ENCODE measurements around the gene FAM53A. TPM values are rescaled to one million over a fixed set of nuclear protein-coding genes. Genes with fewer than 3 reads are reported as not detected.

FAM53A gene
- total RNA-seq, 1 donor from 2014 or later: 4.3 TPM

DNA sequence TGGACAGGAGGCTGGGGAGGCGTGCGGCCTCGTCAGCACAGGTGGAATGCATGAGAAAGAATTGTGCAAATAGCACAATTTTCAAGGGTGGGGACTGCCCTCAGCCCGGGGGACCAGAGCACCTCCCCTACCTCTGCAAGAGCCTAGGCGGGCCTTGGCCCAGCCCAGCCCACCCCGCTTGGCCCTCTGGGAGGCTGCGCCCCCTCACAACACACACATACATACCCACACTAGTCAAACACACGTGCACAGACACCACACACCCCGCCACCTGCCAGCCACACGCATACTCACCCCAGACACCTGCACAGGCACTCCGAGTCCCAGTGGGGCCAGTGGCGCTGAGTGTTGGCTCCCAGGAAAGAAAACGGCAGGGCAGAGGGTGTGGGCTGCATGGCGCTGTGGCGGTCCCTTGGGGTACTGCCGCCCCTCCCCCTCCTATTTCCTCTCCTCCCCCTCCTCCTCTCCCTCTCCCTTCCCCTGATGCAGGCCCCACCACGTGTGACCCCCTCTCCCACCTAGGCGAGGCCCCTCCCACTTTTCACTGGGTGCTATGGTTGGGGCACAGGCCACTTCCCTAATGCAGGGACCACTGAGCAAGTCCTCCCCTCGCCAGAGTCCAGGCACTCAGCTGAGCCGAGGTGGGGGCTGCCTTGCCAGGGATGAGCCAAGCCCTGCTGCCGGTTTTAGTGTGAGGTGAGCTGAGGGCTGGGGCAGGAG lies 84.5 kb downstream of the FAM53A start:
- Mint-ChIP-seq H3K4me3 (no peak overlapping the region), H3K9me3 (no peaks in the 10 kb centered on the region), H3K36me3 (ENCODE audit: low read depth) (no peaks in the 10 kb centered on the region)

DNA sequence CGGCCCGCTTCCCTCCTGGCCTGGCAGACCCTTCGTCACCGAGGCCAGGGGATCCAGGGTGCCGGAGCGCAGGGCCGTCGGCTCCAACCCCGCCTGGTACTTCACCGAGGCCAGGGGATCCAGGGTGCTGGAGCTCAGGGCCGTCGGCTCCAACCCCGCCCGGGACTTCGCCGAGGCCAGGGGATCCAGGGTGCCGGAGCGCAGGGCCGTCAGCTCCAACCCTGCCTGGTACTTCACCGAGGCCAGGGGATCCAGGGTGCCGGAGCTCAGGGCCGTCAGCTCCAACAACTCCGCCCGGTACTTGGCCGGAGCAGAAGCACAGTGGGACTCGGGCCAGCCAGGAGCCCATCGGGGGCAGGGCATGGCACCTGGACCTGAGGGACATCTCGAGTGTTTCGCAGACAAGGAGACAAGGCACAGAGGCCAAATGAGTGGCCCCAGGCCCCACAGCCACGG lies 85.1 kb downstream of the FAM53A start:
- peaks cover 8% of the 10 kb centered on the region for H3K4me1 Mint-ChIP-seq
- H3K36me3 Mint-ChIP-seq (ENCODE audit: low read depth): no peaks in the 10 kb centered on the region
- no peaks in the 10 kb centered on the region for H3K27me3 Mint-ChIP-seq (ENCODE audit: low read depth)
- H3K9me3 Mint-ChIP-seq: no peaks in the 10 kb centered on the region
- no peak overlapping the region for H3K4me3 Mint-ChIP-seq
- DNase-seq (ENCODE audit: low read depth, low spot score): no peak
- TF ChIP-seq, protein P1, sequence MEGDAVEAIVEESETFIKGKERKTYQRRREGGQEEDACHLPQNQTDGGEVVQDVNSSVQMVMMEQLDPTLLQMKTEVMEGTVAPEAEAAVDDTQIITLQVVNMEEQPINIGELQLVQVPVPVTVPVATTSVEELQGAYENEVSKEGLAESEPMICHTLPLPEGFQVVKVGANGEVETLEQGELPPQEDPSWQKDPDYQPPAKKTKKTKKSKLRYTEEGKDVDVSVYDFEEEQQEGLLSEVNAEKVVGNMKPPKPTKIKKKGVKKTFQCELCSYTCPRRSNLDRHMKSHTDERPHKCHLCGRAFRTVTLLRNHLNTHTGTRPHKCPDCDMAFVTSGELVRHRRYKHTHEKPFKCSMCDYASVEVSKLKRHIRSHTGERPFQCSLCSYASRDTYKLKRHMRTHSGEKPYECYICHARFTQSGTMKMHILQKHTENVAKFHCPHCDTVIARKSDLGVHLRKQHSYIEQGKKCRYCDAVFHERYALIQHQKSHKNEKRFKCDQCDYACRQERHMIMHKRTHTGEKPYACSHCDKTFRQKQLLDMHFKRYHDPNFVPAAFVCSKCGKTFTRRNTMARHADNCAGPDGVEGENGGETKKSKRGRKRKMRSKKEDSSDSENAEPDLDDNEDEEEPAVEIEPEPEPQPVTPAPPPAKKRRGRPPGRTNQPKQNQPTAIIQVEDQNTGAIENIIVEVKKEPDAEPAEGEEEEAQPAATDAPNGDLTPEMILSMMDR (conservative IDR thresholded peaks at IDR 0.05): no peak
- no peak overlapping the region for H3K27ac Mint-ChIP-seq (ENCODE audit: unreplicated experiment)

More for the DNA sequence above, 84.5 kb downstream of the FAM53A start:
- Mint-ChIP-seq H3K27ac (ENCODE audit: unreplicated experiment) (no peak overlapping the region), H3K27me3 (ENCODE audit: low read depth) (no peaks in the 10 kb centered on the region), H3K4me1 (peaks cover 4% of the 10 kb centered on the region)
- TF ChIP-seq, protein P1 (conservative IDR thresholded peaks at IDR 0.05): no peak
- DNase-seq (ENCODE audit: low read depth, low spot score): no peak

DNA sequence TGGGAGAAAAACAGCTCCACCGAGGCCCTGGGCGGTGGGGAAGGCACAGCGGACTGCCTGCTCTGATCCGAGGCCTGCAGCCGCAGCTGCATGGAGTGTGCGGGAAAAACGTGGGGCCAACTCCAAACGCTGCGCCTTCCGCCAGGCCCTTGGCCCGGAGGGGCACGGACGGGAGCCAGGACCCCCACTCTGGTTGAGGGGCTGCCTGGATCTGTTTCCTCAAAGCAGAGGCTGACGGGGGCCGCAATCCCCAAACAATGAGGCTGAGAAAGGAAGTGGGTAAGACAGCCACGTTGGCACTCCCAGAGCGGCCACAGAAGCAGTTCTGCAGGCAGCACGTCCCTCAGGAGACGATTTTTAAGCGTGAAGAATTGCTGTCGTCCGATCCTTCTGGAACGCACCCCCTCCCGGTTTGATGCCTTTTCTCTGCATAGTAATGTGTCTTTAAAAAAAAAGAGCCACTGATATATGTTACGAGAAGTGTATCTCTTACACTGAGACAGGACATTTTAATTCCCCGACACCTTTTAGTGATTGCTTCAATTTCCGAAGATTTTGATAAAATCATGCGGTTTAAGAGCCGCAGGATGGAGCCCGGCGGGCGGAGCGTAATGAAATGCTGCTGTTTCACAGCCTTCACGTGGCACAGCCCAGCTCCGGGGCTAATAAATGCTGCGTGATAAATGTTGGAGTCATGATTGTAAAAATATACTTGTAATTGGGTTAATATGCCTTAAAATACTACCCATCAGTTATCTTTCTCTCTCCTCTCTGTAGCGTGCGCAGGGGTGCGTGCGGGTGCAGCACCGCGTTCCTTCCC lies 85.7 kb downstream of the FAM53A start:
- TF ChIP-seq, protein P1 (conservative IDR thresholded peaks at IDR 0.05): no peak
- H3K4me3 Mint-ChIP-seq: no peak overlapping the region
- peaks cover 13% of the 10 kb centered on the region for H3K4me1 Mint-ChIP-seq
- H3K27ac Mint-ChIP-seq (ENCODE audit: unreplicated experiment): no peak overlapping the region
- no peaks in the 10 kb centered on the region for H3K27me3 Mint-ChIP-seq (ENCODE audit: low read depth)
- no peaks in the 10 kb centered on the region for H3K36me3 Mint-ChIP-seq (ENCODE audit: low read depth)
- H3K9me3 Mint-ChIP-seq: no peaks in the 10 kb centered on the region
- no peak for DNase-seq (ENCODE audit: low read depth, low spot score)

DNA sequence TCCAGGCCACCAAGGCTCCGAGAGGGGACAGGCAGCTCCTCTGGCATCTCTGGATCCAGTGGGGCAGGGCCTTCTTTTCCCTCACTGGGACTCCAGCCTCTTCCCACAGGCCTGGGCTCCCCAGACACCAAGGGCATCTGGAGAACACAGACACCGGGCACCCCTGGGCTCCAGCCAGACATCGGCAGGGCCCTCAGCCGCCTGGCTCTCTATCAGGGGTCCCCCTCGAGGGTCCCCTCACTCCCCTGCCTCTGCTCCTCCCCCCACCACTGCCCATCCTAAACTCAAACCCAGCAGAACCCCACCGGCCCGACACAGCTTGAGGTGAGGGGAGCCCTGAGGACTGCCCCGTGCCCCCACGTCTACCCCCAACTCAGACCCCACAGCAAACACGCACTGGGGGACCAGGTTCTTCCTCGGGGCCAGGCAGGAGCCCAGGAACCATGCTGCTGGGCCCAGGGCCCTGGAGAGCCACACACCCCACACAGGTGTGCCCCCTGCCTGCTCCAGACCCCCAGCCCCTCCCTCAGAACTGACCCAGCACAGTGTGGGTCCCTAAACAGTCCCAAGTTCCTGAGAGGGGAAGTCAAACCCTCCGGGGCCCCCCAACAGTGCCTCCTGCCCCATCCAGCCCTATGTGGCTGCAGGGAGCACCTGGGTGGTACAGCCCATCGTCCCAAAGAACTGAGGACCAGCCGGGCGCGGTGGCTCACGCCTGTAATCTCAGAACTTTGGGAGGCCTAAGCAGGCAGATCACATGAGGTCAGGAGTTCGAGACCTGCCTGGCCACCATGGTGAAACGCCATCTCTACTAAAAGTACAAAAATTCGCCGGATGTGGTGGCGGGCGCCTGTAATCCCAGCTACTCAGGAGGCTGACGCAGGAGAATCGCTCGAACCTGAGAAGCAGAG lies 86.8 kb downstream of the FAM53A start:
- TF ChIP-seq, protein P1 (conservative IDR thresholded peaks at IDR 0.05): no peak
- H3K4me3 Mint-ChIP-seq: no peak overlapping the region
- H3K36me3 Mint-ChIP-seq (ENCODE audit: low read depth): no peaks in the 10 kb centered on the region
- peaks cover 13% of the 10 kb centered on the region for H3K4me1 Mint-ChIP-seq
- no peaks in the 10 kb centered on the region for H3K9me3 Mint-ChIP-seq
- peak overlapping the region; percentile 6 for H3K27ac Mint-ChIP-seq (ENCODE audit: unreplicated experiment)
- no peaks in the 10 kb centered on the region for H3K27me3 Mint-ChIP-seq (ENCODE audit: low read depth)
- DNase-seq (ENCODE audit: low read depth, low spot score): no peak

DNA sequence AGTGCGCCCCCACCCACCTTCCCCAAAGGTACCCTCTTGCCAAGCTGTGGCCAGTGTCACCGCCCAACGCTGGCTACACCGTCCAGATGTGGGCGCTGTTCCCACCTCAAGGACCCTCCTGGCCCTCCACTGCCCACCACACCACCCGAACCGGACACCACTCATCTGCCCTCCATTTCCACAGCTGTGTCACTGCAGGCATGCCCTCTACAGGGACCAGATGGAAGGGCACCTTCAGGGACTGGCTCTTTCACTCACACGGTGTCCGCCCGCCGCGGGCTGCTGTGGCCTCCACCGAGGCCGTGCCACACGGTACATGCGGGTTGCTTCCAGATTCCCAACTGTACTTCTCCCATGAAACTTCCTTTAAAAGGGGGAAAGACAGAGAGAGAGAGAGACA lies 87.7 kb downstream of the FAM53A start:
- no peak overlapping the region for H3K27ac Mint-ChIP-seq (ENCODE audit: unreplicated experiment)
- no peak for DNase-seq (ENCODE audit: low read depth, low spot score)
- TF ChIP-seq, protein P1 (conservative IDR thresholded peaks at IDR 0.05): no peak
- no peaks in the 10 kb centered on the region for H3K36me3 Mint-ChIP-seq (ENCODE audit: low read depth)
- H3K4me1 Mint-ChIP-seq: peaks cover 11% of the 10 kb centered on the region
- H3K27me3 Mint-ChIP-seq (ENCODE audit: low read depth): no peaks in the 10 kb centered on the region
- no peaks in the 10 kb centered on the region for H3K9me3 Mint-ChIP-seq
- H3K4me3 Mint-ChIP-seq: no peak overlapping the region

Measured in neural crest cell (in vitro differentiated cells).